Astrocyte (in vitro differentiated cells and primary cell): ENCODE data around the gene SLC35A2.
"Not testable (repeated sequence)": the region's sequence is repeated elsewhere in the genome, so short reads cannot be mapped to it uniquely, and the experiment has no call there.

Experiments
- CTCF ChIP-seq: IDR thresholded peaks from 2 replicates; pipeline ENCODE4 v1.5.1; 2011; ENCODE audit warnings: low read depth, mild to moderate bottlenecking, inconsistent platforms, low read length, moderate library complexity; ENCODE audit not compliant: insufficient read depth
- EZH2 ChIP-seq: IDR thresholded peaks from 2 replicates; pipeline ENCODE4 v1.6.1; 2012; ENCODE audit warnings: mild to moderate bottlenecking, low read length, inconsistent platforms; ENCODE audit not compliant: insufficient read depth

GRCh38 chrX:48876944-48877343 lies 34.5 kb downstream of the SLC35A2 start:
- not testable (repeated sequence) for TF ChIP-seq CTCF, EZH2
